HepG2 (cell line): ENCODE results near the gene ZNF443. TPM values are rescaled to one million over a fixed set of nuclear protein-coding genes. Genes with fewer than 3 reads are reported as not detected.
A peak's percentile ranks its signal among the peaks of the same experiment; 100 is the strongest.

Experiments
- FLYWCH1 ChIP-seq: sonication (generic); formaldehyde crosslinking; IDR thresholded peaks from 2 replicates; pipeline ENCODE4 v1.8.1; 2023; ENCODE audit warnings: mild to moderate bottlenecking, missing genetic modification reagents
- FOXK2 ChIP-seq: fragments of 450-650 bp; IDR thresholded peaks from 2 replicates; pipeline ENCODE4 v1.6.1; 2016
- HMG20B ChIP-seq: conservative IDR thresholded peaks from 2 replicates; pipeline ENCODE4 v1.6.1; 2016; ENCODE audit warnings: missing genetic modification reagents, missing compliant biosample characterization
- IRF2 ChIP-seq: IDR thresholded peaks from 2 replicates; pipeline ENCODE4 v1.6.1; 2018; ENCODE audit warnings: missing genetic modification reagents, missing compliant biosample characterization
- MIER3 ChIP-seq: IDR thresholded peaks from 2 replicates; pipeline ENCODE4 v1.6.1; 2016; ENCODE audit warnings: missing compliant biosample characterization, borderline replicate concordance
- NFYB ChIP-seq: sonication (generic); formaldehyde crosslinking; IDR thresholded peaks from 2 replicates; pipeline ENCODE4 v1.4.0; 2020; ENCODE audit warnings: missing genetic modification reagents
- ONECUT2 ChIP-seq: sonication (generic); formaldehyde crosslinking; IDR thresholded peaks from 2 replicates; pipeline ENCODE4 v1.4.0; 2020; ENCODE audit warnings: missing genetic modification reagents
- PLSCR1 ChIP-seq: sonication (generic); formaldehyde crosslinking; IDR thresholded peaks from 2 replicates; pipeline ENCODE4 v1.5.0; 2020; ENCODE audit warnings: missing genetic modification reagents, mild to moderate bottlenecking, borderline replicate concordance
- SOX6 ChIP-seq, 2 experiments: fragments of 450-650 bp in 1 of 2; sonication (generic) in 1 of 2; formaldehyde crosslinking in 1 of 2; IDR thresholded peaks; 2 replicates each; pipeline versions ENCODE4 v1.4.0 to v1.6.1; 2017 to 2020; ENCODE audit warnings: antibody characterized with exemption in 1 of 2, mild to moderate bottlenecking in 1 of 2, missing genetic modification reagents in 1 of 2
- TOPORS ChIP-seq: sonication (generic); formaldehyde crosslinking; IDR thresholded peaks from 2 replicates; pipeline ENCODE4 v1.8.0; 2023; ENCODE audit warnings: mild to moderate bottlenecking, missing genetic modification reagents
- YEATS2 ChIP-seq: sonication (generic); formaldehyde crosslinking; IDR thresholded peaks from 2 replicates; pipeline ENCODE4 v1.4.0; 2020; ENCODE audit warnings: missing genetic modification reagents, borderline replicate concordance
- ZBTB1 ChIP-seq: sonication (generic); formaldehyde crosslinking; IDR thresholded peaks from 2 replicates; pipeline ENCODE4 v1.4.0; 2020; ENCODE audit warnings: missing genetic modification reagents, borderline replicate concordance
- ZFX ChIP-seq: sonication (generic); formaldehyde crosslinking; IDR thresholded peaks from 2 replicates; pipeline ENCODE4 v1.4.0; 2020; ENCODE audit warnings: mild to moderate bottlenecking, low read depth, missing genetic modification reagents, moderate library complexity
- ZKSCAN1 ChIP-seq: fragments of 150-350 bp; IDR thresholded peaks from 2 replicates; pipeline ENCODE4 v1.6.1; 2014; ENCODE audit warnings: low read length
- ZNF225 ChIP-seq: sonication (generic); formaldehyde crosslinking; IDR thresholded peaks from 2 replicates; pipeline ENCODE4 v1.4.0; 2020; ENCODE audit warnings: mild to moderate bottlenecking, missing genetic modification reagents
- ZNF3 ChIP-seq: IDR thresholded peaks from 2 replicates; pipeline ENCODE4 v1.7.0; 2017; ENCODE audit warnings: inconsistent platforms
- ZNF337 ChIP-seq: sonication (generic); formaldehyde crosslinking; IDR thresholded peaks from 2 replicates; pipeline ENCODE4 v1.5.1; 2020; ENCODE audit warnings: missing genetic modification reagents, low read depth, mild to moderate bottlenecking, borderline replicate concordance
- ZNF550 ChIP-seq: sonication (generic); formaldehyde crosslinking; IDR thresholded peaks from 2 replicates; pipeline ENCODE4 v1.4.0; 2020; ENCODE audit warnings: mild to moderate bottlenecking, missing genetic modification reagents, borderline replicate concordance
- ZNF605 ChIP-seq: sonication (generic); formaldehyde crosslinking; IDR thresholded peaks from 2 replicates; pipeline ENCODE4 v1.8.0; 2022; ENCODE audit warnings: mild to moderate bottlenecking, missing genetic modification reagents
- ZNF660 ChIP-seq: sonication (generic); formaldehyde crosslinking; IDR thresholded peaks from 2 replicates; pipeline ENCODE4 v1.5.1; 2020; ENCODE audit warnings: mild to moderate bottlenecking, low read depth, missing genetic modification reagents, borderline replicate concordance
- ZNF709 ChIP-seq: sonication (generic); formaldehyde crosslinking; IDR thresholded peaks from 2 replicates; pipeline ENCODE4 v1.5.0; 2020; ENCODE audit warnings: mild to moderate bottlenecking, missing genetic modification reagents
- ZNF788 ChIP-seq: sonication (generic); formaldehyde crosslinking; IDR thresholded peaks from 2 replicates; pipeline ENCODE4 v1.5.0; 2020; ENCODE audit warnings: mild to moderate bottlenecking, missing genetic modification reagents, borderline replicate concordance
- polyA plus RNA-seq, 8 experiments: library from polyadenylated mRNA; depleted of rRNA in 3 of 8; stranded (reverse) in 7 of 8; unstranded in 1 of 8; fragments of >200 nt; fragmentation: Illumina TruSeq in 4 of 8; extraction: Trizol in 4 of 8; gene quantifications; 2 replicates each; pipeline versions ENCODE4 v1.2.1 to v1.2.3, GENCODE V29; 2011 to 2016; ENCODE audit warnings: low read depth in 4 of 8, missing spikeins in 1 of 8, mixed read lengths in 1 of 8; ENCODE audit not compliant: insufficient read depth in 1 of 8
- total RNA-seq, 5 experiments: library from RNA; depleted of rRNA; stranded (reverse); fragments of >200 nt; fragmentation: Illumina TruSeq; extraction: Trizol; gene quantifications; 2 replicates each; pipeline ENCODE4 v1.2.3, GENCODE V29; 2016; ENCODE audit warnings: low read depth in 1 of 5
- TF ChIP-seq, protein P1 (sequence below): sonication (generic); formaldehyde crosslinking; IDR thresholded peaks from 2 replicates; pipeline ENCODE4 v1.5.1; 2020; ENCODE audit warnings: missing genetic modification reagents, mild to moderate bottlenecking, borderline replicate concordance
- TF ChIP-seq, protein P2 (sequence below): IDR thresholded peaks from 2 replicates; pipeline ENCODE4 v1.6.1; 2016; ENCODE audit warnings: control low read depth
- TF ChIP-seq, protein P3 (sequence below): sonication (generic); formaldehyde crosslinking; IDR thresholded peaks from 2 replicates; pipeline ENCODE4 v1.5.1; 2020; ENCODE audit warnings: mild to moderate bottlenecking, missing genetic modification reagents, moderate library complexity

Gene ZNF443
- total and polyA plus RNA-seq, 2 of the 13 experiments (the other 11 are each of a cell fraction or from before 2014, with no cell fraction given): 3.6 to 19.0 TPM

DNA sequence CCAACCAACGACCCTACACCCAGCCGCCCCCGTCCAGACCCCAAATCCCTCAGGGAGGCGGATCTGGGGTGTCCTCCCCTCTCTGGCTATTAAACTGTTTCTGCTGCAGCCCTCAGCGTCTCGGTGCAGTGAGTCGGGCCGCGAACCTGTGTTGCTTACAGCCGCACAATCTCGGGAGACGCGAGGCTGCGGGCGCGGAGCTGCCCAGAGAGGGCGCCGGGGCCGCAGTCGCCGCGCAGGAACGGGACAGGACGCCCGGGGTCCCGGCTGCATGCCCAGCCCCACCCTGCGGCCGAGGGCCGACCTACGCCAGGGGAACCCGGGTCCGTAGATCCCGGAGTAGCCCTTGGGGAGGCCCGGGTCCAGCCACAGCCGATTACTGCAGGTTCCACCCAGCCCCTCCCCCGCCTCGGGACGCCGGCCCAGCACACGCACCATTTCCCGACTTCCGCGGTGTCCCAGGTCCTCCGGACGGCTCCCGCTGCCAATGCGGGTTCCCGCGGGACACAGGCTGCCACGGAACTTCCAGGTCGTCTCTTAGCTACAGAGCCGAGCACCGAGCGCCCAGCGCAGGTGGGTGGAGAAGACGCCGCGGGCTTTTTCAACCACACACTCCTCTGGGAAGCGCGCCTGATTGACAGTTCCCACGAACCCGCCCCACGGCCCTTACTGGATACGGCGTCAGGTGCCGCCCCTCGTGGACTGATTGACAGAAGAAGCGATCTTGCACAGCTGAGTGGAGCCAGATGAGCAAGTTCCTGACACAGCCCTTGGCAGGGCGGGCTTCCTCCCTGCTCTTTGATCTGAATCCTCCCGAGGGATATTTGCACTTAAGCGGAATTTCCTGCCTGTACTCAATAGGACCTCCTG lies 40.0 kb downstream of the ZNF443 start, which contains the start of gene ZNF799 (continued):
- TF ChIP-seq ZNF709 (CRISPR knock-in tag): peak; percentile 14; the same call in 1 of the 2 replicates
- TF ChIP-seq ZNF3: no peak
- no peak for TF ChIP-seq TOPORS (CRISPR knock-in tag)
- TF ChIP-seq, protein P1, sequence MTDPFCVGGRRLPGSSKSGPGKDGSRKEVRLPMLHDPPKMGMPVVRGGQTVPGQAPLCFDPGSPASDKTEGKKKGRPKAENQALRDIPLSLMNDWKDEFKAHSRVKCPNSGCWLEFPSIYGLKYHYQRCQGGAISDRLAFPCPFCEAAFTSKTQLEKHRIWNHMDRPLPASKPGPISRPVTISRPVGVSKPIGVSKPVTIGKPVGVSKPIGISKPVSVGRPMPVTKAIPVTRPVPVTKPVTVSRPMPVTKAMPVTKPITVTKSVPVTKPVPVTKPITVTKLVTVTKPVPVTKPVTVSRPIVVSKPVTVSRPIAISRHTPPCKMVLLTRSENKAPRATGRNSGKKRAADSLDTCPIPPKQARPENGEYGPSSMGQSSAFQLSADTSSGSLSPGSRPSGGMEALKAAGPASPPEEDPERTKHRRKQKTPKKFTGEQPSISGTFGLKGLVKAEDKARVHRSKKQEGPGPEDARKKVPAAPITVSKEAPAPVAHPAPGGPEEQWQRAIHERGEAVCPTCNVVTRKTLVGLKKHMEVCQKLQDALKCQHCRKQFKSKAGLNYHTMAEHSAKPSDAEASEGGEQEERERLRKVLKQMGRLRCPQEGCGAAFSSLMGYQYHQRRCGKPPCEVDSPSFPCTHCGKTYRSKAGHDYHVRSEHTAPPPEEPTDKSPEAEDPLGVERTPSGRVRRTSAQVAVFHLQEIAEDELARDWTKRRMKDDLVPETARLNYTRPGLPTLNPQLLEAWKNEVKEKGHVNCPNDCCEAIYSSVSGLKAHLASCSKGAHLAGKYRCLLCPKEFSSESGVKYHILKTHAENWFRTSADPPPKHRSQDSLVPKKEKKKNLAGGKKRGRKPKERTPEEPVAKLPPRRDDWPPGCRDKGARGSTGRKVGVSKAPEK (CRISPR knock-in tag): no peak
- TF ChIP-seq HMG20B: 0 out of 2 replicates have a peak, but pooled peaks have one; percentile 9
- TF ChIP-seq, protein P2, sequence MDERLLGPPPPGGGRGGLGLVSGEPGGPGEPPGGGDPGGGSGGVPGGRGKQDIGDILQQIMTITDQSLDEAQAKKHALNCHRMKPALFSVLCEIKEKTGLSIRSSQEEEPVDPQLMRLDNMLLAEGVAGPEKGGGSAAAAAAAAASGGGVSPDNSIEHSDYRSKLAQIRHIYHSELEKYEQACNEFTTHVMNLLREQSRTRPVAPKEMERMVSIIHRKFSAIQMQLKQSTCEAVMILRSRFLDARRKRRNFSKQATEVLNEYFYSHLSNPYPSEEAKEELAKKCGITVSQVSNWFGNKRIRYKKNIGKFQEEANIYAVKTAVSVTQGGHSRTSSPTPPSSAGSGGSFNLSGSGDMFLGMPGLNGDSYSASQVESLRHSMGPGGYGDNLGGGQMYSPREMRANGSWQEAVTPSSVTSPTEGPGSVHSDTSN (CRISPR knock-in tag): peak; percentile 92
- TF ChIP-seq IRF2 (CRISPR knock-in tag): 0 out of 2 replicates have a peak, but pooled peaks have one; percentile 28
- TF ChIP-seq ZNF225 (CRISPR knock-in tag): no peak; the same call in 1 of the 2 replicates
- TF ChIP-seq ZNF605 (CRISPR knock-in tag): peak; percentile 12; the same call in 1 of the 2 replicates
- peak; percentile 89 for TF ChIP-seq FLYWCH1 (CRISPR knock-in tag)
- no peak for TF ChIP-seq ZBTB1 (CRISPR knock-in tag)
- peak; percentile 81 for TF ChIP-seq ZFX (CRISPR knock-in tag)
- TF ChIP-seq, protein P3, sequence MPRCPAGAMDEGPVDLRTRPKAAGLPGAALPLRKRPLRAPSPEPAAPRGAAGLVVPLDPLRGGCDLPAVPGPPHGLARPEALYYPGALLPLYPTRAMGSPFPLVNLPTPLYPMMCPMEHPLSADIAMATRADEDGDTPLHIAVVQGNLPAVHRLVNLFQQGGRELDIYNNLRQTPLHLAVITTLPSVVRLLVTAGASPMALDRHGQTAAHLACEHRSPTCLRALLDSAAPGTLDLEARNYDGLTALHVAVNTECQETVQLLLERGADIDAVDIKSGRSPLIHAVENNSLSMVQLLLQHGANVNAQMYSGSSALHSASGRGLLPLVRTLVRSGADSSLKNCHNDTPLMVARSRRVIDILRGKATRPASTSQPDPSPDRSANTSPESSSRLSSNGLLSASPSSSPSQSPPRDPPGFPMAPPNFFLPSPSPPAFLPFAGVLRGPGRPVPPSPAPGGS (CRISPR knock-in tag): peak; percentile 52; the same call in 1 of the 2 replicates
- no peak for TF ChIP-seq MIER3 (CRISPR knock-in tag)
- peak; percentile 39; the same call in 1 of the 2 replicates for TF ChIP-seq YEATS2 (CRISPR knock-in tag)
- TF ChIP-seq ZNF788 (CRISPR knock-in tag): no peak
- TF ChIP-seq ZKSCAN1: no peak
- TF ChIP-seq ZNF550: no peak
- no peak for TF ChIP-seq ONECUT2 (CRISPR knock-in tag)
- TF ChIP-seq NFYB (CRISPR knock-in tag): peak; percentile 92
- no peak for TF ChIP-seq ZNF337 (CRISPR knock-in tag)
- TF ChIP-seq ZNF660 (CRISPR knock-in tag): no peak
- TF ChIP-seq PLSCR1 (CRISPR knock-in tag): no peak
- no peak for TF ChIP-seq FOXK2
- no peak for TF ChIP-seq SOX6 (IDR thresholded peaks at IDR 0.05)
- peak; percentile 71 for TF ChIP-seq SOX6 (CRISPR knock-in tag; IDR thresholded peaks at IDR 0.05)
